ENCODE data around the gene NMNAT2. TPM values are rescaled to one million over a fixed set of nuclear protein-coding genes. Genes with fewer than 3 reads are reported as not detected.
"Not testable (repeated sequence)": the region's sequence is repeated elsewhere in the genome, so short reads cannot be mapped to it uniquely, and the experiment has no call there.

Gene NMNAT2
- total RNA-seq, 1 experiment from 2014 or later = 0.17 TPM

DNA sequence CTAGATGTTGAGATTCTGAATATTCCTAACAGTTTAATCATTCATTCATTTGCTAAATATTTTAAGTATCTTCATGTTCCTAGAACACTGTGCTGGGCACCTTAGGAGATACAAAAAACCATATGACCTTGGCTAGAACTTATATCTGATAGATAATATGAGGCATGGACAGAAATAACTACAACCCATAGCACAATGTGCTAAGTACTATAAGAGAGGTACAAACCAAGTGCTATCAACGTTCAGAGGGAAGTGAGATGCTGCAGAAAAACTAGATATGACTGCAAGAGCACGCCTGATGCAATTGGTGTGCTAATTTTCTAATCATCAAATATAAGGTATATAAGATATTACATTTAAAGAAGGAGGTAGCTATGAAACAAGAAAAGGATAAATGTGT is 10.7 kb downstream of the NMNAT2 start:
- CTCF ChIA-PET = no interaction called here
- no peaks in the 10 kb centered on the region for H3K9me3 ChIP-seq (ENCODE audit: low read depth, low read length, poor library complexity, severe bottlenecking)
- no peaks in the 10 kb centered on the region for H3K36me3 ChIP-seq (ENCODE audit: insufficient read depth, low read length, poor library complexity, severe bottlenecking)
- no peak overlapping the region for H3K27ac ChIP-seq (ENCODE audit: low read depth, low read length, poor library complexity, severe bottlenecking)
- intact Hi-C loops (cut with micrococcal nuclease; ENCODE audit: unreplicated experiment) = no loop called here
- no peak for DNase-seq (ENCODE audit: low spot score)
- peaks cover 5% of the 10 kb centered on the region for H3K4me1 ChIP-seq (ENCODE audit: insufficient read depth, low read length, poor library complexity, severe bottlenecking)
- peaks cover 42% of the 10 kb centered on the region for H3K27me3 ChIP-seq (replicated peaks; ENCODE audit: insufficient read depth, low read depth, low read length, poor library complexity)
- POLR2A ChIA-PET (ENCODE audit: low non-redundant PET) = no interaction called here
- no peak overlapping the region for H3K4me3 ChIP-seq (ENCODE audit: low read depth, low read length, poor library complexity, severe bottlenecking)
- no TSS peak for BruUV-seq (replicated peaks)
- TF ChIP-seq, protein P1, sequence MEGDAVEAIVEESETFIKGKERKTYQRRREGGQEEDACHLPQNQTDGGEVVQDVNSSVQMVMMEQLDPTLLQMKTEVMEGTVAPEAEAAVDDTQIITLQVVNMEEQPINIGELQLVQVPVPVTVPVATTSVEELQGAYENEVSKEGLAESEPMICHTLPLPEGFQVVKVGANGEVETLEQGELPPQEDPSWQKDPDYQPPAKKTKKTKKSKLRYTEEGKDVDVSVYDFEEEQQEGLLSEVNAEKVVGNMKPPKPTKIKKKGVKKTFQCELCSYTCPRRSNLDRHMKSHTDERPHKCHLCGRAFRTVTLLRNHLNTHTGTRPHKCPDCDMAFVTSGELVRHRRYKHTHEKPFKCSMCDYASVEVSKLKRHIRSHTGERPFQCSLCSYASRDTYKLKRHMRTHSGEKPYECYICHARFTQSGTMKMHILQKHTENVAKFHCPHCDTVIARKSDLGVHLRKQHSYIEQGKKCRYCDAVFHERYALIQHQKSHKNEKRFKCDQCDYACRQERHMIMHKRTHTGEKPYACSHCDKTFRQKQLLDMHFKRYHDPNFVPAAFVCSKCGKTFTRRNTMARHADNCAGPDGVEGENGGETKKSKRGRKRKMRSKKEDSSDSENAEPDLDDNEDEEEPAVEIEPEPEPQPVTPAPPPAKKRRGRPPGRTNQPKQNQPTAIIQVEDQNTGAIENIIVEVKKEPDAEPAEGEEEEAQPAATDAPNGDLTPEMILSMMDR (conservative IDR thresholded peaks at IDR 0.05; ENCODE audit: low read depth, low read length) = no peak
- no peak for TF ChIP-seq EZH2 (IDR thresholded peaks at IDR 0.05; ENCODE audit: borderline replicate concordance, low read depth, low read length, poor library complexity, severe bottlenecking)

DNA sequence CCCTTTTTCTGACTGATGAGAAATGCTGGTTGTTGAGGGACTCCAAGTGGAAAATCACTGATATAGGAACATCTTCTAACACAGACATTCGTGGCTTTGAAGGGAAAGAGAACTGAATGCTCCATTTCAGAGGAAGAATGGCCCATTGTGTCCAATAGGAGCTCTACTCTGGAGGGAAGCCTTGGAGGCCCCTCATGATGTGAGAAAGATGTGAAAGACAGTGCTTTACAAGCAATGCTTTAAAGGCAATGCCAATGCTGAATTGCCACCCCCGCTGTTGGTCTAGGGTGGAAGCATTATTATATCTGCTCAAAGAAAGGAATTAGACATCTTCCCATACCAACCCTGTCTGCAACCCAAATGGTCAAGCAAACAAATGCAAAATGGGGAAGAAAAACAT is 13.7 kb downstream of the NMNAT2 start:
- POLR2A ChIA-PET (ENCODE audit: low non-redundant PET) = no interaction called here
- no TSS peak for BruUV-seq (replicated peaks)

DNA sequence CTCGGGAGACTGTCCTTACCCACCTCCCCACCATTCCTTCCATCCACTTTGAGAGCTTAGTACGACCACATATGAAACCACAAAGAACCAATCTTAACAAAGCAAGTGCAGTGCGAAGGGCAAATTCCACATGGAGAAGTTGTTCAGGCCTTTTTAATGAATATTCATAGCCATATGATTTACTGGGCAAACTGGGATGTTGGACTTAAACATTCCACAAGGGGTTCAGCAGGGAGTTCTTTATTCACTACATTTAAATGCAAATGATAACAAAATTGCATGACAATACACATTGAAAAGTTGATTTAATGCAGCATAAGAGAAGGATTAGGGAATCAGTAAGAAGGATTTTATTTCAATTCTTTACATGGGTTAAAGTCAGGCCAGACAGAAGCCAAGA is 14.7 kb downstream of the NMNAT2 start:
- ChIA-PET POLR2A (ENCODE audit: low non-redundant PET) (interaction anchor here (0.6 to 0.7 kb wide), 2 partner anchors 225 to 454 kb away, joined by 6 to 12 read pairs; no protein-coding TSS in a partner anchor), CTCF (interaction anchor here (0.6 kb wide), 1 partner anchor 17 kb away, joined by 5 read pairs; no protein-coding TSS in a partner anchor)
- Histone ChIP-seq H3K36me3 (ENCODE audit: insufficient read depth, low read length, poor library complexity, severe bottlenecking) (no peaks in the 10 kb centered on the region), H3K4me1 (ENCODE audit: insufficient read depth, low read length, poor library complexity, severe bottlenecking) (peaks cover 5% of the 10 kb centered on the region), H3K9me3 (ENCODE audit: low read depth, low read length, poor library complexity, severe bottlenecking) (no peaks in the 10 kb centered on the region), H3K4me3 (ENCODE audit: low read depth, low read length, poor library complexity, severe bottlenecking) (no peak overlapping the region), H3K27ac (ENCODE audit: low read depth, low read length, poor library complexity, severe bottlenecking) (no peak overlapping the region), H3K27me3 (replicated peaks; ENCODE audit: insufficient read depth, low read depth, low read length, poor library complexity) (peaks cover 42% of the 10 kb centered on the region)
- DNase-seq (ENCODE audit: low spot score) = peak; percentile 78
- TF ChIP-seq, protein P1 (conservative IDR thresholded peaks at IDR 0.05; ENCODE audit: low read depth, low read length) = no peak
- no peak for TF ChIP-seq EZH2 (IDR thresholded peaks at IDR 0.05; ENCODE audit: borderline replicate concordance, low read depth, low read length, poor library complexity, severe bottlenecking)
- no TSS peak for BruUV-seq (replicated peaks)
- intact Hi-C loops (cut with micrococcal nuclease; ENCODE audit: unreplicated experiment) = no loop called here

More for the DNA sequence above, 13.7 kb downstream of the NMNAT2 start:
- CTCF ChIA-PET = no interaction called here
- TF ChIP-seq, protein P1 (conservative IDR thresholded peaks at IDR 0.05; ENCODE audit: low read depth, low read length) = no peak
- TF ChIP-seq EZH2 (IDR thresholded peaks at IDR 0.05; ENCODE audit: borderline replicate concordance, low read depth, low read length, poor library complexity, severe bottlenecking) = no peak
- Histone ChIP-seq H3K27ac (ENCODE audit: low read depth, low read length, poor library complexity, severe bottlenecking) (no peak overlapping the region), H3K27me3 (replicated peaks; ENCODE audit: insufficient read depth, low read depth, low read length, poor library complexity) (peaks cover 45% of the 10 kb centered on the region), H3K9me3 (ENCODE audit: low read depth, low read length, poor library complexity, severe bottlenecking) (no peaks in the 10 kb centered on the region), H3K36me3 (ENCODE audit: insufficient read depth, low read length, poor library complexity, severe bottlenecking) (no peaks in the 10 kb centered on the region), H3K4me3 (ENCODE audit: low read depth, low read length, poor library complexity, severe bottlenecking) (no peak overlapping the region), H3K4me1 (ENCODE audit: insufficient read depth, low read length, poor library complexity, severe bottlenecking) (peaks cover 5% of the 10 kb centered on the region)
- DNase-seq (ENCODE audit: low spot score) = no peak
- intact Hi-C loops (cut with micrococcal nuclease; ENCODE audit: unreplicated experiment) = no loop called here

DNA sequence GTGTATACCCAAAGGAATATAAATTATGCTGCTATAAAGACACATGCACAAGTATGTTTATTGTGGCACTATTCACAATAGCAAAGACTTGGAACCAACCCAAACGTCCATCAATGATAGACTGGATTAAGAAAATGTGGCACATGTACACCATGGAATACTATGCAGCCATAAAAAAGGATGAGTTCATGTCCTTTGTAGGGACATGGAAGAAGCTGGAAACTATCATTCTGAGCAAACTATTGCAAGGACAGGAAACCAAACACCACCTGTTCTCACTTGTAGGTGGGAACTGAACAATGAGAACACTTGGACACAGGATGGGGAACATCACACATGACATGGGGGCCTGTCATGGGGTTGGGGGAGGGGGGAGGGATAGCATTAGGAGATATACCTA is 16.6 kb downstream of the NMNAT2 start:
- intact Hi-C loops (cut with micrococcal nuclease; ENCODE audit: unreplicated experiment); BruUV-seq (replicated peaks); DNase-seq (ENCODE audit: low spot score); H3K9me3 ChIP-seq (ENCODE audit: low read depth, low read length, poor library complexity, severe bottlenecking); H3K36me3 ChIP-seq (ENCODE audit: insufficient read depth, low read length, poor library complexity, severe bottlenecking); H3K27ac ChIP-seq (ENCODE audit: low read depth, low read length, poor library complexity, severe bottlenecking); CTCF ChIA-PET; POLR2A ChIA-PET (ENCODE audit: low non-redundant PET); H3K4me3 ChIP-seq (ENCODE audit: low read depth, low read length, poor library complexity, severe bottlenecking); H3K4me1 ChIP-seq (ENCODE audit: insufficient read depth, low read length, poor library complexity, severe bottlenecking): not testable (repeated sequence)
- peaks cover 36% of the 10 kb centered on the region for H3K27me3 ChIP-seq (replicated peaks; ENCODE audit: insufficient read depth, low read depth, low read length, poor library complexity)
